GM18507 (cell line): Measurements from ENCODE around the gene IRF2.
A peak's percentile ranks its signal among the peaks of the same experiment; 100 is the strongest.

Experiments
- DNase-seq: peaks from one replicate; pipeline ENCODE4 v3.0.0; 2011; ENCODE audit warnings: low read depth; ENCODE audit not compliant: insufficient read length; ENCODE audit errors: extremely low spot score
- FAIRE-seq: peaks from 2 replicates; lab custom pipeline; 2011; peaks lifted over from hg19 to GRCh38; lab: Jason Lieb, UNC

IRF2 gene

DNA sequence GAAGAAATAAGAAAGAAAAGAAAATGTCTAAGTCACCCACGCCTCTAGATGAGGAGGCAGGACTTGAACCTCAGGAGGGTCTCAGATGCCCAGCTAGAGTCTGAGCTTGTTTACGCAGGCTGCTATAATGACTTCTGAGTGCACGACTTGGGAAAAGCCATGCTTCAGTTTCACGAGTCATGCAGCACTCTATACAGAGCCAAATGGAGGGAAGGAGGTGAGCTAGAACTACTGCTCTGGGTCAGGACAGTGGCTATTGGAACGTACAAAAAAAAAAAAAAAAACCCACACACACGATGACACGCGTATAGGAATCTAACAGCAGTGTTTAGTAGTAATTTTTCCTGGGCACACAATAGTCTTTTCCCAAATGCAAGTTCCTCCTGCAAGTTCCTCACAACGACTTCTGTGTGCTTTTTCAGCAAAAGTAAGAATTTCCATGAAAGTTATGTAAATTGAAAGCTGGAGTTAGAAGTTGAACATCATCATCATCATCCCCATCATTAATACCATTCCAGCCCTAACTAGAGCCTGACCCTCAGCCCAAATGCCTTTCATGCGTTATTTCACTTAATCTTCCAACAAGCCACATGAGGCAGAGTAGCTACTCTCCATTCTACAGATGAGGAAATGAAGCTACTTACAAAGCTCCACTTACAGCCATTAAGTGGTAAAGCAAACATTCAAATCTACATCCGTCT lies 36.6 kb downstream of the IRF2 start:
- FAIRE-seq (no peak), DNase-seq (no peak)

DNA sequence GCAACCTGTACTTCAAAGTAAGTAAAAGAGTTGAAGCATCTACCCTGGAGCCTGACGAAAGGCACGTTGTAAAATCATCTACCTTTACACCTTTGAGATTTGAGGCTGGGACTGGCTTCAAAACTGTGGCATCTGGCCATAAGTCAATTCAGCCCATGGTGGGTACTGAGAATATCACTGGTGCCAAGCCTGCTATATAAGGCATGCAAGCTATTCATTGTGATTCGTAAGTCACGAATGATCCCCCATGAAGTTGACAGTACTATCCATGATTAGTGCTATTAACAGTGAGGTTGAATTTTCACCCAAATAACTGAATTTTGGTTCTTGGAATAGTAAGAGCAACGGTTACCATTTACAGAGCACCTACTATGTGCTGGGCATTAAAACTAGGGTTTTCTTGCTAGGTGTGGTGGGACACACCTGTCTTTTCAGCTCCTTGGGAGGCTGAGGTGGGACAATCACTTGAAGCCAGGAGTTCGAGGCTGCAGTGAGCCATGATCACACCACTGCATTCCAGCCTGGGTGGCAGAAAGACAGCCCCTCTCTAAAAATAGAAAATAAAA lies 39.8 kb downstream of the IRF2 start:
- no peak for DNase-seq
- FAIRE-seq = no peak

DNA sequence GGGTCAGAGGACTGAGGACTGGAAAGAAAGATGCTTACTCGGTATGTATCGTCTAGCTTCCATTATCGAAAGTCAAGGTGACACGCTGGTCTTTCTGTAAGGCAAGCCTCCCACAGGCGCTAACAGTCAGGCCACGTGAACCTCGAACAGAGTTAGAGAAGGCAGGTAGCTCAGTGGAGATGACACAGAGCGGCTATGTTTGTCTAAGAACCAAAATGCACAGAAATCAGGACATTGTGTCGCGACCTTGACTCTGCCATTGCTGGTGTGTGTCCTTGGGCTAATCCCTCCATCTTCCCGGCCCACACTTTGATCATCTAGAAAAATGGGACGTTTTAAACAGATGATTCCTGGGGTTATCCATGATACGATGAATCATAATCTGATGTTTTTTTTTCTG lies 40.3 kb downstream of the IRF2 start:
- FAIRE-seq = no peak
- DNase-seq = no peak

DNA sequence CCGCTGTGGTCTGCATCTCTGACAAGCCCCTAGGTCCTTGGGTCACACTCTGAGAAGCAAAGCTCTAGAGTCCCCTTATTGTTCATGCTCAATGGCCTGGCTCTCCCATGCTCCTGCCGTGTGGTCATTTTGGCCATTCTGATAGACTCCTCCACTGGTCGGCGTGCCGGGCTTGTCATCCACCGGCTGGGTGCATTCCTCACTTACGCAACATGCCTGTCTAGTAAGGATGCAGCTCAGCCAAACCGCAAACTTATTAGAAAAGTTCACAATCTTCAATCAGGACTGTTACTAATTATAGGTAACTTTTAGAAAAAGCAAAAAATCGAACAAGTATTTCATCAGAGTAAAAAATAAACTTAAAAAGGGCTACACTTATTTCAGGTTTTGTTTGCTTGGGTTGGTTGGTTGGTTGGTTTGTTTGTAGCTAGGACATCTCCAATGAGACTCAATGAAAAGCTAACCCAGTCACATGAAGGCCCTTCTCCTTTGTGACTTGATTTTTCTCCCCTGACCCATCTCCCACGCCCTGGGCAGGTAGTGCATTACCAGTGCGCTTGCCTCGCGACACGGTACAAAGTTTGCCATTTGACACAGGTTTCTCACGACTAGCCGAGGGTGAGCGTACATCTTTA lies 41.0 kb downstream of the IRF2 start:
- FAIRE-seq (no peak), DNase-seq (no peak)

DNA sequence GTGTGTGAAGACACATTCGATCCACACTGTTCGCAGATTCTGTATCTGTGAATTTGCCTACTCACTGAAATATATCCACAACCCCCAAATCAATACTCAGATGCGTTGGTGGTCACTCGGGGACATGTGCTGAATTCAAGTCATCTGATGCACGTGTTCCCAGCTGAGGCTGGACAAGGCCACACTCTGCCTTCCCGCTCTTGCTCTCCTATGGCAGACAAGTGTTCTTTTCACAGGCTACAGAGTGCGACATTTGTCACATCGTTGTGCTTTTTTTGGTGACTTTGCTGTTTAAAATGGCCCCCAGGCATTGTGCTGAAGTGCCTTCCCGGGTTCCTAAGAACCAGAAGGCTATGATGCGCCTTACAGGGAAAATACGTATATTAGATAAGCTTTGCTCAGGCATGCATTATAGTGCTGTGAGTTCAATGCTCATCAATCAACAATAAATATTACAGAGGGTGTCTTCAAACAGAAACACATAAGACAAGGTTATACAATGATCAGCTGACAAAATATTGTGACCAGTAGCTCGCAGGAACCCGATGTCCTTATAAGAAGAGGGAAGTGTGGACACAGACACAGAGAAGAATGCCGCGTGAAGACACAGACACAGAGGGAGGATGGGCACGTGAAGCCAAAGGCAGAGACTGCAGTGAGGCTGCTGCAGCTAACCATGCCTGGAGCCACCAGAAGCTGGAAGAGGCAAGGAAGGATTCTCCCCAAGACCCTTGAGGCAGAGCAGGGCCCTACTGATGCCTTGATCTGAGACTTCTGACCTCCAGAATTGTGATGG lies 42.0 kb downstream of the IRF2 start:
- no peak for FAIRE-seq
- DNase-seq = no peak

DNA sequence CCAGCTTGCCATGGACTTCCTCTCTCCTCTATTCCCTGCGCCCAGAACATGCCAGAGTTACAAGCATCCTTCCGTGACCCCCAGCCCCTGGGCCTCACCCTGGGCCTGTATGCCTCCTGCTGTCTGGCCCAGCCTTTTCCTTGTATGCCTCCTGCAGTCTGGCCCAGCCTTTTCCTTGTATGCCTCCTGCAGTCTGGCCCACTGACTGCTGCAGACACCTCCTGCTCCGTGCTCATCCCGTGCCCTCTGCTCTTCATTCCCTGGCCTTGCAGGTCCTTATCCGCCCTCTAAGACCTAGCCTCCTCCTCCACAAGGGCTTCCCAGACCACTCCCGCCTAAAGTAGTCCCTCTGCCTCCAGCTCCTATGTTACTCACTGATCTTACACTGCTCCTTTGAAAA lies 44.2 kb downstream of the IRF2 start:
- no peak for FAIRE-seq
- no peak for DNase-seq

DNA sequence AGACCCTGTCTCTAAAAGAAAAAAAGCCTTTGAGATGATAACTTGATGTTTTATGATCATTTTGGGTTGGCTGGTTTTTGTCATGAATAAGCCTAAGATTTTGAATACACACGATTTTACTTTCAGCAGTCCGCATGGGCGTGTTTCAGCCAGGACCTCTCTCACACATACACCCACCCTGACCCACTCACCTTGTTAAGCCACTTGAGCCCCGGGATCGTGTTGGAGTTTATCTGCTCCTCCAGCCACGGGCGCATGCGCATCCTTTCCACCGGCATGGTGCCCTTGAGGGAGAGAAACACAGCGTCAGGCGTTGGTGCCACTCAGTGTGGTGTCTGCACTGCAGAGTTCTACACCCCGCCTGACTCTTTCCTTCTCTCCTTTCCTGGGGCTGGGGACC lies 45.6 kb downstream of the IRF2 start:
- no peak for FAIRE-seq
- no peak for DNase-seq

DNA sequence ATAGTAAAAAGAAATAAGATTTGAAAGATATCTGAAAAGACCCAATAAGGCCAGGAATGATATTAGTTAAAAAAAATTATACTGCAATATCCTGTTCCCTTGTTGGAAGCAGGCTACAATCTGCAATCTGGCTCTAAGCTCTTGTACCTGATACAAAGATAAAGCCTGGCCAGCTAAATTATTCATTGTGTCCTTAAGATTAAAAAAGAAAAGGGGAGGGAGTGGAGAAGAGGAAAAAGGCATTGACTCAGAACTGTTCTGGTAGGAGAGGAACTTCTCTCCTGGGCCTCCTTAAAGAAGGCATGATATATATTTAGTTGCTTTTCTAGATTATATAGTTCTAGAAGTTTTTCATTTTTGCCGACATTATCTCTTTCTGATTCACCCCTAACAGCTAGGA lies 46.7 kb downstream of the IRF2 start:
- DNase-seq (no peak), FAIRE-seq (no peak)

DNA sequence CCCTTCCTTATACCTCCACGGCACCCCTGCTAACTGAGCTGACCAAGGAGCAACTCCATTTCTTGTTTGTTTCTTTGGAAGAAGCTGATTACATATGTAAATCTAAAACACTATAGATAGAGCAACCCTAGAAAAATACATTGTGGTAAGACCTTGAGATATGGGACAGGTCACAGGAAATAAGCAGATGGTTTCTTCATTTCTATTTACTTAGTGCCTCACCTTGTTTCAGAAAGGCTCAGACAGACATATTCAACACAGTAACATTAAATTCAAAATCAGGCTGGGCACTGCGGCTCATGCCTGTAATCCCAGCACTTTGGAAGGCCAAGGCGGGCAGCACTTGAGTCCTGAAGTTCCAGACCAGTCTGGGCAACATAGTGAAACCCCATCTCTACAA lies 47.3 kb downstream of the IRF2 start:
- no peak for DNase-seq
- FAIRE-seq = no peak

DNA sequence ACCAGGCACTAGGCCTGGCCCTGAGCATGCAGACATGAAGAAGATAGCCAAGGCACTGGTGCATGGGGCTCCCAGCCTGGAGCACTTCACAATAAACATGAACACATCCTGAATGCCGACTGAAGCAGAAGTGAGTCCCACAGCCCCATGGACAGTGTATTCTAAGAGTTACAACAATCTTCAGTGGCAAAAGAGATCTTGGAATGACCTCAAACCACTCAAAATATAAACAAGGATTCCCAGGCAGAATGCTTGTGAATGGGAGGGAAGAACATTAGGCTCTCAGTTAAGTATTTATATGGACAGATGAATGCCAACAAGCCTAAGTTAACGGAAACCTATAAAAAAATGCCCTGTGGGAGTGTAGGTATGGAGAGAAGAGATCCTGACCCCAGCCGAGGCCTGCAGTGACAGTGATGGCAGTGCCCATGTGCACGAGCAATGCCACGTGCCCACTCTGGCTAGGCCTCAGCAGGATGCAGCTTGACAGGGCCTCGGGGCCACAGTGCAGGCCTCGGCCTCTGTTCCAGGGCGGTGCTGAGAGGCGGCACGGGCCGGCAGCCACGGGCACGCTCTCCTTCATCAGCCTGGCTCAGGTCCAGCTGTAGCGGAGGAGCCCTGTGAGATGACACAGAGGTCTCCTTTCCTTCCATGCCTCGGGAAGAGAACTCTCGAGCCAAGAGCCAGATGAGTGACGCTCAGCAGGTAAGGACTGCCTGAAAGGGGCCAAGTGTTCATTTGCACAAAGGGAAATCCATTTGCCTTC lies 49.2 kb downstream of the IRF2 start:
- DNase-seq (no peak), FAIRE-seq (no peak)

DNA sequence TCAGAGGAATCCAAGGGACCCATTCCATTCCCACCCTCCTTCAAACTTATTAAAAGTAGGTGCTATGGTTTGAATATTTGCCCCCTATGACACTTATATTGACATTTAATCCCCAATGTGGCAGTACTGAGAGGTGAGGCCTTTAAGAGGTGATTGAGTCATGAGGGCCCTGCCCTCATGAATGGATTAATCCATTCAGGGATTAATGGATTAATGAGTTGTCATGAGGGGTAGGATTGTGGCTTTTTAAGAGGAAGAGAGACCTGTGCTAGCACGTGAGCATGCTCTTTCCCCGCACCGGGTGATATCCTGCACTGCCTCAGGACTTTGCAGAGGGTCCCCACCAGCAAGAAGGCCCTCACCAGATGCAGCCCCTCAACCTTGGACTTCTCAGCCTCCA lies 50.1 kb downstream of the IRF2 start:
- DNase-seq = no peak
- FAIRE-seq = no peak

DNA sequence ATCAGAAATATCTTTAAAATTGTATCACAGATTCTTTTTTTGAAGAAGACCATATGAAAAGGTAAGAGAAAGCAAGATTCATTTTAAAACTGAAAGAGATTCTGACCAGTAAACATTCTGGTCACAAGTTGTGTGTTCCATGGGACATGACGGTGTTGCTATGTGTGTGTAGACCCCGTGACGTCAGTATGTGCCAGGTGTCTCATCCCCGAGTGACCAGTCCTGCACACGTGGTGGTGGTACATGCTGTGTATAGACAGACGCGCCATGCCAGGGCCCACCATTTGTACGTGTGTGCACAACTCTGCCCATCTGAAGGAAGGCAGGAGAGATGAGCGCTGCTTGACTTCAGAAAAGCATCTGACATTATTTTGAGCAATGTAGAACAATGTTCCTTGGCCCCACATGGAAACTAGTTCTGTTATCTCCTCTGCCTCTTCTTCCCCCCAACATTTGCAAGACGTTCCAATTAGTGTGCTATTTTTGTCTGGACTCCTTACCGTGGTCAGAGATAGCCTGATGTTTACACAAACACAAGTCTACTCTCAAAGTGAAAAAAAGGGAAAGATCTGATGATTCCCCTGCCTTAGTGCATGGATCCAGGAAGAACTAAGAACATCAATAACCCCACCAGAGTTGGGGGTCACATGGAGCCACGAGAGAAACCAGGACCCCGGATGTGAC lies 51.2 kb downstream of the IRF2 start:
- FAIRE-seq = peak; percentile 12
- no peak for DNase-seq

DNA sequence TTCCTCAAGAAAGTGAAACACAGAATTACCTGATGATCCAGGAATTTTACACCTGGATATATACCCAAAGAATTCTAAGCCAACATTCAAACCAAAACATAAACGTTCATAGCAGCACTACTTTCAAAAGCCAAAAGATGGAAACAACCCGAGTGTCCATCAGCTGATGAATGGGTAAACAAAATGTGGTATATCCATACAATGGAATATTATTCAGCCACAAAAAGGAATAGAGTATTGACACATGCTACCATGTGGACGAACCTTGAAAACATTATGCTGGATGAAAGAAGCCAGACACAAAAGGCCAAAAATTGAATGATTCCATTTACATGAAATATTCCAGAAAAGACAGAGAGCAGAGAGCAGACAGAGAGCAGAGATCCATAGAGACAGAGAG lies 52.0 kb downstream of the IRF2 start:
- DNase-seq (no peak), FAIRE-seq (no peak)

DNA sequence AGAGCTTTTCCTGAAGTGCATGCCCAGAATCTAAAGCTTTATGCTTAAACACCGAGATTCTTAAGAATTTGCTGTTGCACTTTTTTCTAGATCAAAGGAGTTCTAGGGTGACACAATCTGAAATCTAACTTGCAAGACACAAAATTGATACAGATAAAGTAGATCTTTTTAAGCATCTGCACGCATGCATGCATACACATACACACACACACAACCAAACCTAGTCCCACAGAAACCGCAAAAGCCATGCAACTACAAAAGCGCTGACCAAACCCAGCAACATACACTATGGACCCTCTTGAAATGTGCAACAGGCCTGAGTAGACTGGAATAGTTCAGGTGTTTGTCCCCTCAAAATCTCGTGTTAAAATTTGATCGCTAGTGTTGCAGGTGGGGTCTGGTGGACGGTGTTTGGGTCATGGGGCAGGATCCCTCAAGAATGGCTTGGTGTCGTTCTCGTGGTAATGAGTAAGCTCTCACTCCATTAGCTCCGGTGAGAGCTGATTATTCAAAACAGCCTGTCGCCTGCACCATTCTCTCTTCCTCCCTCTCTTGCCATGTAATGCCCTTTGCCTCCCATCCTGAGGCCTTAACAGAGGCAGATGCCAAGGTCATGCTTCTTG lies 52.7 kb downstream of the IRF2 start:
- DNase-seq (no peak), FAIRE-seq (no peak)

DNA sequence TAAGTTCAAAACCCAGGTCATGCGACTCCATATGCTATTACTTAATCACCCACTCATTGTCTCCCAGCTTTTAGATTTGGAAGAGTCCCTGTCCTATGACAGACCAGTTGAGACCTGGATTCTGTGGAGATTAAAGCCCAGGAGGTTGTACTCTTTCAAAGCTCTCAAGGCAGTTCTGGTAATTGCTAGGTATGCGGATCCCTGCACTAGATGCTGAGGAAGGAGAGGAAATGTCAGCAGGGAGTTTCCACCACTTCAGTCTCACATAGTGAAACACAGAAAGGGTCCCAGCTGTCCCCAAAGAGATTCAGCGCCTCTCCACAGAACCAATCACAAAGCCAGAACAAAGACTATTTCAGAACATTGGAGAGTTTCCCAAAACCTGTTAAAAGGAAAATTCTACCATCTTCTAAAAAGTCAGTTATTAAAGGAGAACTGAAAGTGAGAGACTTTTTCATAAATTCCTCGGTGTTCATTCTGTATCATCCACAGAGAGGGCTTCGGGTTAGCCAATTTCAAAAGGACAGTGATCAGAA lies 53.4 kb downstream of the IRF2 start:
- DNase-seq (no peak), FAIRE-seq (peak; percentile 96)

DNA sequence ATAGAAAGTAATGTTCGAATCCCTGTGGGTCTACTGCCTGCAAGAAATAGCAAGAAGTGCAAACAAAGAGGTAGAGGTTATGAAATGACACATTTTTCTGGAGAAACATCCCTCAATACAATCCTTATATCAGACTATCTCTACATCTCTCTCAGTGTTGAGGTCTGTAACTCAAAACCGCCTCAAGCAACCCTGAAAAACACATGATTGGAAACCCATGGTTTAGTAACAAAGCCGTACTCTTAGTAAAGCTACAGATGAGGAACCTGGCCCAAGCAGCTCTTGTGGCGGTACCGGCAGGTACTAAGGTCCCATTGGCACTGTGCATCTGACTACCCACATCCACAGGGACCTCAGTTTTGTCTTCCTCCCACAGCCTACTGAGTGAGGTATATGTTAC lies 53.9 kb downstream of the IRF2 start:
- no peak for DNase-seq
- FAIRE-seq = no peak

DNA sequence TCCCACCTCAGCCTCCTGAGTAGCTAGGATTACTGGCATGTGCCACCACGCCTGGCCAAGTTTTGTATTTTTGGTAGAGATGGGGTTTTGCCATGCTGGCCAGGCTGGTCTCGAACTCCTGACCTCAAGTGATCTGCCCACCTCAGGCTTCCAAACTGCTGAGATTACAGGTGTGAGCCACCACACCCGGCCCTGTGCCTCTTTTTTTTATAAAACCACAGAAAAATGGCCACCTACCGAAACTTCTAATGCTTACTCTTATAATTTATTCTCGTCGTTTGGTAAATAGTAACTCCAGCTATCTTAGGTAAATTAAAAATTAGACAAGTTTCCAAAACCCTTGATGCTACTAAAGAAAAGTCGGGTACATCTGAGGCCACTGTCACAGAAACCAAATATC lies 54.4 kb downstream of the IRF2 start:
- DNase-seq = no peak
- FAIRE-seq = no peak

DNA sequence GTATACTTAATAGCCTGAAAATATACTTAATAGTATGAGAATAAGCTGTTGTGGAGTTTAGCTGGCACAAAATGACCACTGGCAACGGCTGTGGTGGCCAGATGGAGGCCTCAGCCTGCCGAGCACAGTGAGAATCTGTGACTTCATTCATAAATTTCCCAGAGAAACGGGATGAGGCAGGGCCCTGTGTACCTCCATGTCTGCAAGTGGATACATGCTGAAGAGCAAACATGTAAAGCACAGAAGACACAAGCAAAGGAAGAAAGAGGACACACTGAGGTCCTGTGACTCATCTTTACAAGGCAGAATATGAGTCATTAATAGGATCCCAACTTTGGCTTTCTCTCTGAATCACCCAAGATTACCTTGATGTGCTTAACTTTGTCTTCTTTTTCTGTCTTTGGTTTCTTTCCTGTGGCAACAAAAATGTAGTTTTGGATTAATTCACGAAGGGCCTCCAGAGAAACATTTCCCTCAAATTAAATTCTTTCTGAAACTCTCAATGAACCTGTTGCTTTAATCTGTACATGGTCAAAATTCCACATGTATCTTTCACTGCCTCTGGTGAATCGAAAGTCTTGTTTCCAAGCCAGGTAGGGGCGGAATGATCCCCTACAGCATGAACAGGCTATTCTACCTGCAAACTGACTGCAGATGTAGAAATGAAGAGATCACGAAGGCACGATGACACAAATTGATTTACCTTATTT lies 56.4 kb downstream of the IRF2 start:
- DNase-seq = peak; percentile 33
- FAIRE-seq = peak; percentile 92
